Suprapubic skin (tissue), 4 donors: ENCODE data around the gene BNC2. TPM values are rescaled to one million over a fixed set of nuclear protein-coding genes. Genes with fewer than 3 reads are reported as not detected.

Experiments
- DNase-seq, 2 donors: peaks; one replicate each; pipeline ENCODE4 v3.0.0-alpha.2; 2019; ENCODE audit warnings: low spot score in 2 of 2
- H3K27ac ChIP-seq: fragments of 200-600 bp; sonication (generic); one replicate; pipeline ENCODE4 v1.5.1; 2019
- H3K27me3 ChIP-seq: fragments of 200-600 bp; sonication (generic); one replicate; pipeline ENCODE4 v1.5.1; 2019
- H3K36me3 ChIP-seq: fragments of 200-600 bp; sonication (generic); one replicate; pipeline ENCODE4 v1.5.1; 2019
- H3K4me1 ChIP-seq: fragments of 200-600 bp; sonication (generic); one replicate; pipeline ENCODE4 v1.5.1; 2019
- H3K4me3 ChIP-seq: fragments of 200-600 bp; sonication (generic); one replicate; pipeline ENCODE4 v1.5.1; 2019; ENCODE audit warnings: mild to moderate bottlenecking
- H3K9me3 ChIP-seq: fragments of 200-600 bp; sonication (generic); one replicate; pipeline ENCODE4 v1.5.1; 2019
- EP300 ChIP-seq: sonication (generic); formaldehyde crosslinking; IDR thresholded peaks from one replicate; pipeline ENCODE4 v1.6.1; 2017; ENCODE audit warnings: antibody characterized with exemption
- POLR2A ChIP-seq, 2 donors: fragments of 450-650 bp; IDR thresholded peaks; one replicate each; pipeline ENCODE4 v1.6.1; 2017; ENCODE audit warnings: antibody characterized with exemption in 2 of 2, mild to moderate bottlenecking in 2 of 2, moderate library complexity in 2 of 2
- POLR2AphosphoS5 ChIP-seq, 3 donors: sonication (generic); formaldehyde crosslinking; IDR thresholded peaks; one replicate each; pipeline ENCODE4 v1.6.1; 2017; ENCODE audit warnings: antibody characterized with exemption in 3 of 3
- WGBS: methylation state at CpG from one replicate; pipeline ENCODE4 v1.1.5; 2018; 5-methylcytosine and 5-hydroxymethylcytosine counted together
- total RNA-seq, 4 donors: library from RNA; depleted of rRNA; stranded (reverse); fragments of >200 nt; gene quantifications; one replicate each; pipeline ENCODE4 v1.1.0, GENCODE V29; 2016
- TF ChIP-seq, protein P1 (sequence below), 2 donors: fragments of 200-600 bp in 1 of 2; fragments of 450-650 bp in 1 of 2; sonication (generic) in 1 of 2; IDR thresholded peaks; one replicate each; pipeline ENCODE4 v1.5.1; 2016 to 2019; ENCODE audit warnings: antibody characterized with exemption in 2 of 2, mild to moderate bottlenecking in 1 of 2, moderate library complexity in 1 of 2

The BNC2 gene
- total RNA-seq, 4 donors from 2014 or later = 6.5 to 12.3 (median 8.9) TPM

DNA sequence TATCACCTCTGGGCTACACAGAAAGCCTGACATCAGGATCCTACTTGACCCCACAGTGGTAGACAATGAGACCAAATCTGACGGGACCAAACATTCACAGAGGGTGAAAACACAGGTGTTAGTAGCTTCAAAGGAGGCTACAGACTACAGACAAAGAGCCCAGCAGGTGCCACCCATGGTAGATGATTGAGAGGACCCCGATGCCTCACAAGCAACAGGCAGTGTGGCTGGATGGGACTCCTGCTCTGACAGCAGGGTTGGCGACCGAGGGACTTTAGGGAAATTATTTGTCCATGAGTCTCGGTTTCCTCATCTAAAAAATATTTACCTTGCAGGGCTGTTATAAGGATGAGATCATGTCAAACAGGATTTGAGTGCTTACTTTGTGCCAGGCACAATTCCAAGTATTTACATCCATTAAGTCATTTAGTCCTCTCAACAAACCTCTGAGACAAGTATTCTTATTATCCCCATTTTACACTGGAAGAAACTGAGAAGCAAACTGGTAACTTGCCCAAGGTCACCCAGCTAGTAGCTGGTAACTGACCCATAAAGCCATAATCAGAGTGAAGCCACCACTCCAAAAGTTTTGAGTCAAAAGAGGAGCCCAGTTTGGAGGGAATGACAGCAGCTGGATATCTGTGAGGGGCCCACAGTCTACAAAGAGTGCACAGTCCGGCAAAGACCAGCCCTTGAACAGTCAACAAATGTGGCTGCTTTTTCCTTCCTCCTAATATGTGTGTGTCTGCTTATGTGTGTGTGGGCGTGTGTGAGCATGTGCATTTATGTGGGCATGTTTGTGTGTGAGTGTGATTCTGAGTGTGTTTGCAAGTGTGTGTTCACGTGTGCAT lies 502.0 kb downstream of the BNC2 start:
- 61% methylated on average over 8 of the region's 8 CpGs for WGBS
- H3K27ac ChIP-seq = no peak overlapping the region
- H3K9me3 ChIP-seq = no peaks in the 10 kb centered on the region
- no peaks in the 10 kb centered on the region for H3K27me3 ChIP-seq
- H3K4me1 ChIP-seq = no peaks in the 10 kb centered on the region
- TF ChIP-seq POLR2A (IDR thresholded peaks at IDR 0.05) (no peak), EP300 (no peak), POLR2AphosphoS5 (IDR thresholded peaks at IDR 0.05) (no peak)
- TF ChIP-seq, protein P1, sequence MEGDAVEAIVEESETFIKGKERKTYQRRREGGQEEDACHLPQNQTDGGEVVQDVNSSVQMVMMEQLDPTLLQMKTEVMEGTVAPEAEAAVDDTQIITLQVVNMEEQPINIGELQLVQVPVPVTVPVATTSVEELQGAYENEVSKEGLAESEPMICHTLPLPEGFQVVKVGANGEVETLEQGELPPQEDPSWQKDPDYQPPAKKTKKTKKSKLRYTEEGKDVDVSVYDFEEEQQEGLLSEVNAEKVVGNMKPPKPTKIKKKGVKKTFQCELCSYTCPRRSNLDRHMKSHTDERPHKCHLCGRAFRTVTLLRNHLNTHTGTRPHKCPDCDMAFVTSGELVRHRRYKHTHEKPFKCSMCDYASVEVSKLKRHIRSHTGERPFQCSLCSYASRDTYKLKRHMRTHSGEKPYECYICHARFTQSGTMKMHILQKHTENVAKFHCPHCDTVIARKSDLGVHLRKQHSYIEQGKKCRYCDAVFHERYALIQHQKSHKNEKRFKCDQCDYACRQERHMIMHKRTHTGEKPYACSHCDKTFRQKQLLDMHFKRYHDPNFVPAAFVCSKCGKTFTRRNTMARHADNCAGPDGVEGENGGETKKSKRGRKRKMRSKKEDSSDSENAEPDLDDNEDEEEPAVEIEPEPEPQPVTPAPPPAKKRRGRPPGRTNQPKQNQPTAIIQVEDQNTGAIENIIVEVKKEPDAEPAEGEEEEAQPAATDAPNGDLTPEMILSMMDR (IDR thresholded peaks at IDR 0.05) = no peak
- DNase-seq = no peak
- no peaks in the 10 kb centered on the region for H3K36me3 ChIP-seq
- H3K4me3 ChIP-seq = no peak overlapping the region

DNA sequence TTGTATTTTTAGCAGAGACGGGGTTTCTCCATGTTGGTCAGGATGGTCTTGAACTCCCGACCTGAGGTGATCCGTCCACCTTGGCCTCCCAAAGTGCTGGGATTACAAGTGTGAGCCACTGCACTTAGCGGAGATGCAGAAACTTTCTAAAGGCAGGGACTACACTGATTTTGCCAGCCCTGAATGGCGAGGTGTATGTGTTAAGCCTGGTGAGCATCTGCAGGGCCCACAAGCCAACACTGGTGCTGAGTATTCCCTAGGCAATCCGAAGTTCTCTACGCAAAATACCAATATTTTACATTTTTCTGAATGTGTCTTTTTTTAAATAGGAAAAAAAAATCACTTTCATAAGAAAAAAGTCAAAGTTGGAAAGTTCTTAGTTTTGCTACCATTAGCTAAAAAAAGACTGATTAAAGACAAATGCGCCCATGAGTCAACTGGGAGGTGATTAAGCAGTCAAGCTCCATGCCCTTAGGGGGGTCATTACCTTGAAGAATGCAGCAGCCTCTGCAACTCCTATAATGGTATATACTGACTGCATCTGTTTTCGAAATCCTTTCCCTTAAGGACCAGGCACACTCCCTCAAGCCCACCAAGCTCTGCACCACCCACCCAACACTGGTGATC lies 502.8 kb downstream of the BNC2 start:
- TF ChIP-seq, protein P1 (IDR thresholded peaks at IDR 0.05) = no peak
- no peak for TF ChIP-seq EP300
- no peak for TF ChIP-seq POLR2AphosphoS5 (IDR thresholded peaks at IDR 0.05)
- TF ChIP-seq POLR2A (IDR thresholded peaks at IDR 0.05) = no peak
- no peaks in the 10 kb centered on the region for H3K4me1 ChIP-seq
- DNase-seq = no peak
- WGBS = 75% methylated on average over 9 of the region's 9 CpGs
- no peaks in the 10 kb centered on the region for H3K27me3 ChIP-seq
- no peaks in the 10 kb centered on the region for H3K36me3 ChIP-seq
- no peak overlapping the region for H3K4me3 ChIP-seq
- H3K9me3 ChIP-seq = no peaks in the 10 kb centered on the region
- H3K27ac ChIP-seq = no peak overlapping the region

- no peaks in the 10 kb centered on the region for H3K9me3 ChIP-seq
- H3K4me1 ChIP-seq = no peaks in the 10 kb centered on the region
- WGBS = 62% methylated on average over 7 of the region's 8 CpGs
- peak in 1 of 2 donors; percentile 68 for DNase-seq
- TF ChIP-seq EP300 (no peak), POLR2A (IDR thresholded peaks at IDR 0.05) (no peak), POLR2AphosphoS5 (IDR thresholded peaks at IDR 0.05) (no peak)
- TF ChIP-seq, protein P1 (IDR thresholded peaks at IDR 0.05) = no peak
- no peaks in the 10 kb centered on the region for H3K36me3 ChIP-seq
- H3K27me3 ChIP-seq = no peaks in the 10 kb centered on the region
- H3K4me3 ChIP-seq = no peak overlapping the region
- H3K27ac ChIP-seq = no peak overlapping the region
Measured at GRCh38 chr9:16364347-16364746, 506.1 kb downstream of the BNC2 start.

DNA sequence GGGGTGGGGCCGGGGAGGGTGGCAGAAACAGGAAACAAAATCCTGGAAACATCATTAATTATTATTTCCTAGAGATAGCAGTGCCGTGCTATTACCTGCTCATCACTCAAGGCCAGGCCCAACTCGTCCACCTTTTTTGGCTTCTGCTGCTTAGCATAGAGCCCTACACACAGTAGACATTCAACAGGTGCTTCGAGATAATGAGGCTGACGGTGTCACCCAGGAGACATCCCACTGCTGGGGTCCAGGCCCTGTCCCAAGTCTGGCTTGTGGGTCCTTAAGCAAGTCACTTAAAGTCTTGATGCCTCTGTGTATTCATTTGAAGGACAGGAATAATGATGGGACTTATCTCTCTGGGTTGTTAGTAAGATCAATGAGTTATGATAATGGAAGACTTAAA lies 506.6 kb downstream of the BNC2 start:
- H3K9me3 ChIP-seq = no peaks in the 10 kb centered on the region
- DNase-seq = peak in 1 of 2 donors; percentile 37
- no peaks in the 10 kb centered on the region for H3K27me3 ChIP-seq
- TF ChIP-seq, protein P1 (IDR thresholded peaks at IDR 0.05) = no peak
- TF ChIP-seq EP300 = no peak
- TF ChIP-seq POLR2A (IDR thresholded peaks at IDR 0.05) = no peak
- TF ChIP-seq POLR2AphosphoS5 (IDR thresholded peaks at IDR 0.05) = no peak
- no peaks in the 10 kb centered on the region for H3K36me3 ChIP-seq
- no peak overlapping the region for H3K4me3 ChIP-seq
- WGBS = 79% methylated on average over 5 of the region's 5 CpGs
- no peak overlapping the region for H3K27ac ChIP-seq
- H3K4me1 ChIP-seq = no peaks in the 10 kb centered on the region

- H3K27ac ChIP-seq = no peak overlapping the region
- DNase-seq = peak in 1 of 2 donors; percentile 7
- no peaks in the 10 kb centered on the region for H3K36me3 ChIP-seq
- H3K27me3 ChIP-seq = no peaks in the 10 kb centered on the region
- H3K4me3 ChIP-seq = no peak overlapping the region
- no peak for TF ChIP-seq POLR2AphosphoS5 (IDR thresholded peaks at IDR 0.05)
- TF ChIP-seq POLR2A (IDR thresholded peaks at IDR 0.05) = no peak
- TF ChIP-seq, protein P1 (IDR thresholded peaks at IDR 0.05) = no peak
- TF ChIP-seq EP300 = no peak
- no peaks in the 10 kb centered on the region for H3K4me1 ChIP-seq
- H3K9me3 ChIP-seq = no peaks in the 10 kb centered on the region
- WGBS = 86% methylated on average over 8 of the region's 8 CpGs
Measured at GRCh38 chr9:16363073-16363781, 507.2 kb downstream of the BNC2 start.
